ENCODE results near the gene N4BP3. TPM values are rescaled to one million over a fixed set of nuclear protein-coding genes. Genes with fewer than 3 reads are reported as not detected.

The N4BP3 gene
- total RNA-seq, 1 donor from 2014 or later = 107 TPM

DNA sequence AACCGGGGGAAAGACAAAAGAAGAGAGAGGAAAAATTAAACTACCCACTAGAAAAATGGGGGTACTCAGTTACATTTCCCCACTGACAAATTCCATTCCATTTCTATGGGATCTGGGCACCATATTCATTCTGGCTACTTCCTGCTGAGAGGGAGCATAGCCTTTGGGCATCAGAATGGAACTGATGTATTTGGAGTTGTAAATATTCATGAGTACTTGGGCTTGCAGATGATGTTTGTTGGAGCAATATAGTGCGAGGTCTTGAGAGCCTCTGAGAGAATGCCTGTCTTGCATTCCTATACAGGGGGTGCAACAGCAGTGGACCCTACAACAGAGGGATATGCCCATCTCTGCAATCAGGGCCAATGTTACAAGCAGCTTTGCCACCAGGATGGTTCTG, 57.1 kb downstream of the N4BP3 start:
- H3K9me3 Mint-ChIP-seq (ENCODE audit: unreplicated experiment) = no peaks in the 10 kb centered on the region
- no peaks in the 10 kb centered on the region for H3K36me3 Mint-ChIP-seq (ENCODE audit: low read depth, unreplicated experiment)
- peaks cover 2% of the 10 kb centered on the region for H3K27me3 Mint-ChIP-seq (ENCODE audit: unreplicated experiment)
- no peak for DNase-seq (ENCODE audit: low spot score)
- TF ChIP-seq, protein P1, sequence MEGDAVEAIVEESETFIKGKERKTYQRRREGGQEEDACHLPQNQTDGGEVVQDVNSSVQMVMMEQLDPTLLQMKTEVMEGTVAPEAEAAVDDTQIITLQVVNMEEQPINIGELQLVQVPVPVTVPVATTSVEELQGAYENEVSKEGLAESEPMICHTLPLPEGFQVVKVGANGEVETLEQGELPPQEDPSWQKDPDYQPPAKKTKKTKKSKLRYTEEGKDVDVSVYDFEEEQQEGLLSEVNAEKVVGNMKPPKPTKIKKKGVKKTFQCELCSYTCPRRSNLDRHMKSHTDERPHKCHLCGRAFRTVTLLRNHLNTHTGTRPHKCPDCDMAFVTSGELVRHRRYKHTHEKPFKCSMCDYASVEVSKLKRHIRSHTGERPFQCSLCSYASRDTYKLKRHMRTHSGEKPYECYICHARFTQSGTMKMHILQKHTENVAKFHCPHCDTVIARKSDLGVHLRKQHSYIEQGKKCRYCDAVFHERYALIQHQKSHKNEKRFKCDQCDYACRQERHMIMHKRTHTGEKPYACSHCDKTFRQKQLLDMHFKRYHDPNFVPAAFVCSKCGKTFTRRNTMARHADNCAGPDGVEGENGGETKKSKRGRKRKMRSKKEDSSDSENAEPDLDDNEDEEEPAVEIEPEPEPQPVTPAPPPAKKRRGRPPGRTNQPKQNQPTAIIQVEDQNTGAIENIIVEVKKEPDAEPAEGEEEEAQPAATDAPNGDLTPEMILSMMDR (IDR thresholded peaks at IDR 0.05; ENCODE audit: unreplicated experiment) = no peak
- no peaks in the 10 kb centered on the region for H3K4me1 Mint-ChIP-seq (ENCODE audit: unreplicated experiment)
- H3K4me3 Mint-ChIP-seq (ENCODE audit: unreplicated experiment) = no peak overlapping the region
- no peak overlapping the region for H3K27ac Mint-ChIP-seq (ENCODE audit: unreplicated experiment)

DNA sequence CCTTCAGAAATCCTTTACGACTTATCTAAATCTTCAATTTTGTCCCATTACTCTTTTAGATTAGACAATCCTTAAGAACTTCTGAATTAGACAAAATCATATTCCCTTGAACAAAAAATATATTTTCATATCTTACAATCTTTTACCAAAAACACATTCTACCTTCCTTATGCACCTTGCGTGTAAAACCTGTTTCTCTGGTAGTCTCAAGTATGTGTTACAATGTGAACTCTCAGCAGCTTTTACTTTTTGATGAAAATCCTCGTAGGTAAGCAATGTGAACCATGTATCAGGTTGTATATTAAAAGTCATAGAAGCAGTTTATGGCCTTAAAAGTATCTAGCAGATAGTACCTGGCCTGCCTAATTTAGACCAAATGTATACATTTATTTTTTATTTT, 61.1 kb downstream of the N4BP3 start:
- no peaks in the 10 kb centered on the region for H3K4me1 Mint-ChIP-seq (ENCODE audit: unreplicated experiment)
- peaks cover 5% of the 10 kb centered on the region for H3K36me3 Mint-ChIP-seq (ENCODE audit: low read depth, unreplicated experiment)
- no peaks in the 10 kb centered on the region for H3K27me3 Mint-ChIP-seq (ENCODE audit: unreplicated experiment)
- TF ChIP-seq, protein P1 (IDR thresholded peaks at IDR 0.05; ENCODE audit: unreplicated experiment) = no peak
- H3K27ac Mint-ChIP-seq (ENCODE audit: unreplicated experiment) = no peak overlapping the region
- no peak for DNase-seq (ENCODE audit: low spot score)
- H3K9me3 Mint-ChIP-seq (ENCODE audit: unreplicated experiment) = no peaks in the 10 kb centered on the region
- no peak overlapping the region for H3K4me3 Mint-ChIP-seq (ENCODE audit: unreplicated experiment)

Other genes with a start within 250 kb of the N4BP3 start
- gene PROP1, start 117.3 kb upstream of the N4BP3 start, total RNA-seq (ENCODE audit: unreplicated experiment) = not detected
- gene RMND5B, start 17.5 kb downstream of the N4BP3 start, total RNA-seq (ENCODE audit: unreplicated experiment) = 70.4 TPM
- gene NHP2, start 40.4 kb downstream of the N4BP3 start, total RNA-seq (ENCODE audit: unreplicated experiment) = 84.7 TPM
- gene GMCL2, start 73.8 kb downstream of the N4BP3 start, total RNA-seq (ENCODE audit: unreplicated experiment) = not detected
- gene HNRNPAB, start 91.0 kb downstream of the N4BP3 start, total RNA-seq (ENCODE audit: unreplicated experiment) = 162 TPM
- 53.1 TPM for gene PHYKPL, start 119.3 kb downstream of the N4BP3 start, total RNA-seq (ENCODE audit: unreplicated experiment)